ENCODE measurements around the gene TEX264.

The TEX264 gene

GRCh38 chr3:51630513-51630912 lies 40.5 kb upstream of the TEX264 start:
- H3K4me3 ChIP-seq (ENCODE audit: low read depth in 1 of 2, low read length in 2 of 2): no peak overlapping the region
- no peaks in the 10 kb centered on the region for H3K9me3 ChIP-seq (ENCODE audit: insufficient read depth, low read length, severe bottlenecking)
- no peak overlapping the region for H3K27ac ChIP-seq (ENCODE audit: low read length)
- no peaks in the 10 kb centered on the region for H3K4me1 ChIP-seq (ENCODE audit: insufficient read depth, low read length)
- H4K20me1 ChIP-seq (ENCODE audit: insufficient read depth, low read length): no peaks in the 10 kb centered on the region; the same call in 1 of the 2 replicates
- H3K4me2 ChIP-seq (ENCODE audit: insufficient read depth, low read length): no peak overlapping the region
- H3K27me3 ChIP-seq (ENCODE audit: insufficient read depth, low read length, poor library complexity): no peaks in the 10 kb centered on the region
- ATAC-seq (ENCODE audit: insufficient read depth, low read depth) (no peak), DNase-seq (no peak)
- H3K9ac ChIP-seq (ENCODE audit: low read depth, low read length): no peak overlapping the region
- TF ChIP-seq EZH2 (IDR thresholded peaks at IDR 0.05; ENCODE audit: borderline replicate concordance, low read depth, low read length, severe bottlenecking): no peak
- TF ChIP-seq CTCF (IDR thresholded peaks at IDR 0.05; ENCODE audit: borderline replicate concordance, extremely low read depth, low read length, poor library complexity, severe bottlenecking): no peak
- no peak overlapping the region for H2AFZ ChIP-seq (ENCODE audit: low read depth, low read length)
- peaks cover 68% of the 10 kb centered on the region for H3K36me3 ChIP-seq (ENCODE audit: insufficient read depth, low read length)
- no peaks in the 10 kb centered on the region for H3K79me2 ChIP-seq (ENCODE audit: insufficient read depth, low read length)

- Histone ChIP-seq H3K4me1 (ENCODE audit: insufficient read depth, low read length) (no peaks in the 10 kb centered on the region), H3K4me2 (ENCODE audit: insufficient read depth, low read length) (no peak overlapping the region), H3K27ac (ENCODE audit: low read length) (no peak overlapping the region), H4K20me1 (ENCODE audit: insufficient read depth, low read length) (no peaks in the 10 kb centered on the region), H3K79me2 (ENCODE audit: insufficient read depth, low read length) (no peaks in the 10 kb centered on the region), H2AFZ (ENCODE audit: low read depth, low read length) (no peak overlapping the region), H3K27me3 (ENCODE audit: insufficient read depth, low read length, poor library complexity) (no peaks in the 10 kb centered on the region), H3K9ac (ENCODE audit: low read depth, low read length) (no peak overlapping the region), H3K36me3 (ENCODE audit: insufficient read depth, low read length) (peaks cover 82% of the 10 kb centered on the region), H3K9me3 (ENCODE audit: insufficient read depth, low read length, severe bottlenecking) (no peaks in the 10 kb centered on the region), H3K4me3 (ENCODE audit: low read depth in 1 of 2, low read length in 2 of 2) (no peak overlapping the region)
- TF ChIP-seq CTCF (IDR thresholded peaks at IDR 0.05; ENCODE audit: borderline replicate concordance, extremely low read depth, low read length, poor library complexity, severe bottlenecking) (no peak), EZH2 (IDR thresholded peaks at IDR 0.05; ENCODE audit: borderline replicate concordance, low read depth, low read length, severe bottlenecking) (no peak)
- ATAC-seq (ENCODE audit: insufficient read depth, low read depth) (no peak), DNase-seq (no peak)
Observed at GRCh38 chr3:51637144-51637940, 33.7 kb upstream of the TEX264 start.

GRCh38 chr3:51637941-51638471 lies 33.0 kb upstream of the TEX264 start:
- Histone ChIP-seq H3K4me3 (ENCODE audit: low read depth in 1 of 2, low read length in 2 of 2) (no peak overlapping the region), H3K27ac (ENCODE audit: low read length) (no peak overlapping the region), H2AFZ (ENCODE audit: low read depth, low read length) (no peak overlapping the region), H3K9me3 (ENCODE audit: insufficient read depth, low read length, severe bottlenecking) (no peaks in the 10 kb centered on the region), H3K4me1 (ENCODE audit: insufficient read depth, low read length) (no peaks in the 10 kb centered on the region), H3K36me3 (ENCODE audit: insufficient read depth, low read length) (peaks cover 88% of the 10 kb centered on the region), H3K79me2 (ENCODE audit: insufficient read depth, low read length) (no peaks in the 10 kb centered on the region), H4K20me1 (ENCODE audit: insufficient read depth, low read length) (no peaks in the 10 kb centered on the region), H3K4me2 (ENCODE audit: insufficient read depth, low read length) (no peak overlapping the region), H3K9ac (ENCODE audit: low read depth, low read length) (no peak overlapping the region), H3K27me3 (ENCODE audit: insufficient read depth, low read length, poor library complexity) (no peaks in the 10 kb centered on the region)
- TF ChIP-seq CTCF (IDR thresholded peaks at IDR 0.05; ENCODE audit: borderline replicate concordance, extremely low read depth, low read length, poor library complexity, severe bottlenecking) (peak; percentile 70), EZH2 (IDR thresholded peaks at IDR 0.05; ENCODE audit: borderline replicate concordance, low read depth, low read length, severe bottlenecking) (no peak)
- DNase-seq: peak; percentile 26
- peak; percentile 62; the same call in 2 of the 3 replicates for ATAC-seq (ENCODE audit: insufficient read depth, low read depth)
